HEK293 (cell line): Measurements from ENCODE around the gene BDKRB2.

Experiments used
- CTCF ChIA-PET: fragments of 350-600 bp; formaldehyde crosslinking; extraction: SDS; loops from one replicate; lab custom pipeline; 2021; ENCODE audit warnings: antibody characterized with exemption; lab: Yijun Ruan, JAX
- POLR2A ChIA-PET: fragments of 300-600 bp; formaldehyde crosslinking; extraction: SDS; loops from one replicate; lab custom pipeline; 2020; ENCODE audit warnings: antibody characterized with exemption, inconsistent platforms; lab: Yijun Ruan, JAX
- H3K27ac ChIP-seq: fragments of 200-500 bp; sonication (Bioruptor generic); 2 replicates; pipeline ENCODE4 v1.5.1; 2014; ENCODE audit warnings: low read depth, low read length, control low read depth, inconsistent platforms; ENCODE audit errors: extremely low read depth
- H3K36me3 ChIP-seq, 2 experiments: fragments of 200-500 bp in 1 of 2; sonication (Bioruptor generic) in 1 of 2; 1 replicate in 1 of 2; 2 replicates in 1 of 2; pipeline ENCODE4 v1.5.1; 2014 to 2017; ENCODE audit warnings: inconsistent platforms in 2 of 2, low read length in 2 of 2; ENCODE audit not compliant: control insufficient read depth in 2 of 2, insufficient read depth in 1 of 2
- H3K4me1 ChIP-seq: fragments of 200-500 bp; sonication (Bioruptor generic); 2 replicates; pipeline ENCODE4 v1.5.1; 2014; ENCODE audit warnings: mild to moderate bottlenecking, low read length, inconsistent platforms; ENCODE audit not compliant: control insufficient read depth, insufficient read depth
- H3K4me3 ChIP-seq: 2 replicates; pipeline ENCODE4 v1.5.1; 2011; ENCODE audit warnings: low read depth, mild to moderate bottlenecking, control low read depth, low read length, moderate library complexity
- H3K9me3 ChIP-seq: fragments of 200-500 bp; sonication (Bioruptor generic); 2 replicates; pipeline ENCODE4 v1.5.1; 2014; ENCODE audit warnings: low read depth, low read length, inconsistent platforms; ENCODE audit not compliant: control insufficient read depth, insufficient read depth
- GLI4 ChIP-seq: fragments of 450-650 bp; formaldehyde crosslinking; IDR thresholded peaks from 2 replicates; pipeline ENCODE4 v1.5.1; 2016; ENCODE audit warnings: missing biosample characterization, missing genetic modification characterization
- GLIS1 ChIP-seq: fragments of 450-650 bp; formaldehyde crosslinking; IDR thresholded peaks from 2 replicates; pipeline ENCODE4 v1.5.1; 2016; ENCODE audit warnings: missing biosample characterization, missing genetic modification characterization
- GLIS2 ChIP-seq: fragments of 450-650 bp; formaldehyde crosslinking; IDR thresholded peaks from 2 replicates; pipeline ENCODE4 v1.5.1; 2016; ENCODE audit warnings: missing biosample characterization, missing genetic modification characterization
- HOXA7 ChIP-seq: sonication (generic); formaldehyde crosslinking; IDR thresholded peaks from 2 replicates; pipeline ENCODE4 v1.8.1; 2022; ENCODE audit warnings: missing genetic modification reagents, borderline replicate concordance
- KLF10 ChIP-seq: fragments of 450-650 bp; IDR thresholded peaks from 2 replicates; pipeline ENCODE4 v1.5.1; 2018; ENCODE audit warnings: missing biosample characterization, mild to moderate bottlenecking, missing genetic modification characterization
- ZFP37 ChIP-seq: fragments of 450-650 bp; formaldehyde crosslinking; IDR thresholded peaks from 2 replicates; pipeline ENCODE4 v1.5.1; 2016; ENCODE audit warnings: missing biosample characterization, missing genetic modification characterization
- ZNF138 ChIP-seq: fragments of 450-650 bp; formaldehyde crosslinking; IDR thresholded peaks from 2 replicates; pipeline ENCODE4 v1.5.1; 2016; ENCODE audit warnings: missing biosample characterization, missing genetic modification characterization, borderline replicate concordance
- ZNF175 ChIP-seq: fragments of 450-650 bp; formaldehyde crosslinking; IDR thresholded peaks from 2 replicates; pipeline ENCODE4 v1.5.1; 2016; ENCODE audit warnings: missing biosample characterization, missing genetic modification characterization
- ZNF214 ChIP-seq: fragments of 450-650 bp; formaldehyde crosslinking; IDR thresholded peaks from 2 replicates; pipeline ENCODE4 v1.5.1; 2017; ENCODE audit warnings: missing biosample characterization, mild to moderate bottlenecking, missing genetic modification characterization, borderline replicate concordance
- ZNF302 ChIP-seq: fragments of 450-650 bp; formaldehyde crosslinking; IDR thresholded peaks from 2 replicates; pipeline ENCODE4 v1.5.1; 2016; ENCODE audit warnings: missing biosample characterization, missing genetic modification characterization, low read depth
- ZNF521 ChIP-seq: fragments of 450-650 bp; formaldehyde crosslinking; IDR thresholded peaks from 2 replicates; pipeline ENCODE4 v1.5.1; 2017; ENCODE audit warnings: missing biosample characterization, mild to moderate bottlenecking, missing genetic modification characterization
- ZNF596 ChIP-seq: fragments of 450-650 bp; IDR thresholded peaks from 2 replicates; pipeline ENCODE4 v1.5.0; 2018; ENCODE audit warnings: missing biosample characterization, mild to moderate bottlenecking, missing genetic modification characterization, moderate library complexity
- ZNF629 ChIP-seq: fragments of 450-650 bp; formaldehyde crosslinking; IDR thresholded peaks from 2 replicates; pipeline ENCODE4 v1.5.1; 2017; ENCODE audit warnings: missing biosample characterization, missing genetic modification characterization
- ZNF654 ChIP-seq: fragments of 450-650 bp; formaldehyde crosslinking; IDR thresholded peaks from 2 replicates; pipeline ENCODE4 v1.5.1; 2016; ENCODE audit warnings: low read depth, missing biosample characterization, missing genetic modification characterization
- ZNF768 ChIP-seq: fragments of 450-650 bp; formaldehyde crosslinking; IDR thresholded peaks from 2 replicates; pipeline ENCODE4 v1.5.1; 2018; ENCODE audit warnings: missing biosample characterization, mild to moderate bottlenecking, missing genetic modification characterization
- ZNF791 ChIP-seq: fragments of 450-650 bp; formaldehyde crosslinking; IDR thresholded peaks from 2 replicates; pipeline ENCODE4 v1.5.1; 2016; ENCODE audit warnings: missing biosample characterization, missing genetic modification characterization
- ZNF843 ChIP-seq: fragments of 450-650 bp; formaldehyde crosslinking; IDR thresholded peaks from 2 replicates; pipeline ENCODE4 v1.5.1; 2016; ENCODE audit warnings: missing biosample characterization, missing genetic modification characterization
- TF ChIP-seq, protein P1 (sequence below): fragments of 450-650 bp; formaldehyde crosslinking; IDR thresholded peaks from 2 replicates; pipeline ENCODE4 v1.5.1; 2016; ENCODE audit warnings: missing biosample characterization, missing genetic modification characterization
- TF ChIP-seq, protein P2 (sequence below): fragments of 450-650 bp; formaldehyde crosslinking; IDR thresholded peaks from 2 replicates; pipeline ENCODE4 v1.5.1; 2017; ENCODE audit warnings: missing biosample characterization, missing genetic modification characterization
- TF ChIP-seq, protein P3 (sequence below): fragments of 450-650 bp; formaldehyde crosslinking; IDR thresholded peaks from 2 replicates; pipeline ENCODE4 v1.5.1; 2016; ENCODE audit warnings: missing biosample characterization, missing genetic modification characterization
- TF ChIP-seq, protein P4 (sequence below): fragments of 450-650 bp; formaldehyde crosslinking; IDR thresholded peaks from 2 replicates; pipeline ENCODE4 v1.5.1; 2017; ENCODE audit warnings: missing biosample characterization, missing genetic modification characterization
- TF ChIP-seq, protein P5 (sequence below): fragments of 450-650 bp; formaldehyde crosslinking; IDR thresholded peaks from 2 replicates; pipeline ENCODE4 v1.5.1; 2017; ENCODE audit warnings: missing biosample characterization, mild to moderate bottlenecking, missing genetic modification characterization, moderate library complexity
- TF ChIP-seq, protein P6 (sequence below): fragments of 450-650 bp; formaldehyde crosslinking; IDR thresholded peaks from 2 replicates; pipeline ENCODE4 v1.5.1; 2016; ENCODE audit warnings: missing biosample characterization, missing genetic modification characterization

The BDKRB2 gene

DNA sequence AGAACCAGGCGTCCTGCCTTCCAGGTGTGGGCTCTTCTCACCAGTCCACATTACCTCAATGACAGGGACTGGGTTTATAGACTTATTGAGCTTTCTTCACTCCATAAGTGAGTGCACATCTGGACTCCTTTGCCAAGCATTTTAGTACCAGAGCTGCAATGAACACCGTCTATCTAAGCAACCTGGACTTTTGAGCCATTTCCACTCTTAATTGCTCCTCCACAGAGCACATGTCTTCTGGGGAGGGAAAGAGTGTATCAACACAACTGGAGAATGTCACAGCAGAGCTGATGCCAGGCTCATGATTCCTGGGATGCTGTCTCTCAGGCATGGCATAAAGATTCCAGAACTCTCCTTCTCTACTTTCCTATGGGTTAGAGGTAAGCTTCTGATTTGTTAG is 43.0 kb upstream of the BDKRB2 start (continued):
- TF ChIP-seq, protein P1, sequence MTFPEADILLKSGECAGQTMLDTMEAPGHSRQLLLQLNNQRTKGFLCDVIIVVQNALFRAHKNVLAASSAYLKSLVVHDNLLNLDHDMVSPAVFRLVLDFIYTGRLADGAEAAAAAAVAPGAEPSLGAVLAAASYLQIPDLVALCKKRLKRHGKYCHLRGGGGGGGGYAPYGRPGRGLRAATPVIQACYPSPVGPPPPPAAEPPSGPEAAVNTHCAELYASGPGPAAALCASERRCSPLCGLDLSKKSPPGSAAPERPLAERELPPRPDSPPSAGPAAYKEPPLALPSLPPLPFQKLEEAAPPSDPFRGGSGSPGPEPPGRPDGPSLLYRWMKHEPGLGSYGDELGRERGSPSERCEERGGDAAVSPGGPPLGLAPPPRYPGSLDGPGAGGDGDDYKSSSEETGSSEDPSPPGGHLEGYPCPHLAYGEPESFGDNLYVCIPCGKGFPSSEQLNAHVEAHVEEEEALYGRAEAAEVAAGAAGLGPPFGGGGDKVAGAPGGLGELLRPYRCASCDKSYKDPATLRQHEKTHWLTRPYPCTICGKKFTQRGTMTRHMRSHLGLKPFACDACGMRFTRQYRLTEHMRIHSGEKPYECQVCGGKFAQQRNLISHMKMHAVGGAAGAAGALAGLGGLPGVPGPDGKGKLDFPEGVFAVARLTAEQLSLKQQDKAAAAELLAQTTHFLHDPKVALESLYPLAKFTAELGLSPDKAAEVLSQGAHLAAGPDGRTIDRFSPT (tag by site-specific recombination) = no peak
- no peak for TF ChIP-seq ZNF175 (tag by site-specific recombination)

DNA sequence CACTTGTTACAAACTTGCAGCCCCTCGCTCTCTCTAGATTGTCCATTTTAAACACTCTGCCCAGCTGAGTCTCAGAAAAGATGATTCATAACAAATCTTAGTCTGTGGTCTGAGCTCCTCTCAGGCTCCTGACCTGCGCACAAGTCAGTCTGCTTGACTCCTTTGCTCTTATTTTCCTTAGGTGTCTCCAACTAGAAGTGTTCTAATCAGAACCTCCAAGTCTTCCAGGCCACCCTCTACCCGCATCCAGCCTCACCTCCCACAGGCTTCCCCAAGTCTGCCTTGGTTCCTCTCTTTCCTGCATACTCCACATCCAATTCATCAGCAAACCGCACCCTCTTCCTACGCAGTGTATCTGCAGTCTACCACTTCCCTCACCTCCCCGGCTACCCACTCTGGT is 42.4 kb upstream of the BDKRB2 start:
- no peaks in the 10 kb centered on the region for H3K36me3 ChIP-seq
- no peaks in the 10 kb centered on the region for H3K4me1 ChIP-seq
- no peak for TF ChIP-seq GLI4 (tag by site-specific recombination)
- TF ChIP-seq, protein P2, sequence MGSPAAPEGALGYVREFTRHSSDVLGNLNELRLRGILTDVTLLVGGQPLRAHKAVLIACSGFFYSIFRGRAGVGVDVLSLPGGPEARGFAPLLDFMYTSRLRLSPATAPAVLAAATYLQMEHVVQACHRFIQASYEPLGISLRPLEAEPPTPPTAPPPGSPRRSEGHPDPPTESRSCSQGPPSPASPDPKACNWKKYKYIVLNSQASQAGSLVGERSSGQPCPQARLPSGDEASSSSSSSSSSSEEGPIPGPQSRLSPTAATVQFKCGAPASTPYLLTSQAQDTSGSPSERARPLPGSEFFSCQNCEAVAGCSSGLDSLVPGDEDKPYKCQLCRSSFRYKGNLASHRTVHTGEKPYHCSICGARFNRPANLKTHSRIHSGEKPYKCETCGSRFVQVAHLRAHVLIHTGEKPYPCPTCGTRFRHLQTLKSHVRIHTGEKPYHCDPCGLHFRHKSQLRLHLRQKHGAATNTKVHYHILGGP (tag by site-specific recombination) = no peak
- no peak for TF ChIP-seq ZNF596 (tag by site-specific recombination)
- TF ChIP-seq, protein P3, sequence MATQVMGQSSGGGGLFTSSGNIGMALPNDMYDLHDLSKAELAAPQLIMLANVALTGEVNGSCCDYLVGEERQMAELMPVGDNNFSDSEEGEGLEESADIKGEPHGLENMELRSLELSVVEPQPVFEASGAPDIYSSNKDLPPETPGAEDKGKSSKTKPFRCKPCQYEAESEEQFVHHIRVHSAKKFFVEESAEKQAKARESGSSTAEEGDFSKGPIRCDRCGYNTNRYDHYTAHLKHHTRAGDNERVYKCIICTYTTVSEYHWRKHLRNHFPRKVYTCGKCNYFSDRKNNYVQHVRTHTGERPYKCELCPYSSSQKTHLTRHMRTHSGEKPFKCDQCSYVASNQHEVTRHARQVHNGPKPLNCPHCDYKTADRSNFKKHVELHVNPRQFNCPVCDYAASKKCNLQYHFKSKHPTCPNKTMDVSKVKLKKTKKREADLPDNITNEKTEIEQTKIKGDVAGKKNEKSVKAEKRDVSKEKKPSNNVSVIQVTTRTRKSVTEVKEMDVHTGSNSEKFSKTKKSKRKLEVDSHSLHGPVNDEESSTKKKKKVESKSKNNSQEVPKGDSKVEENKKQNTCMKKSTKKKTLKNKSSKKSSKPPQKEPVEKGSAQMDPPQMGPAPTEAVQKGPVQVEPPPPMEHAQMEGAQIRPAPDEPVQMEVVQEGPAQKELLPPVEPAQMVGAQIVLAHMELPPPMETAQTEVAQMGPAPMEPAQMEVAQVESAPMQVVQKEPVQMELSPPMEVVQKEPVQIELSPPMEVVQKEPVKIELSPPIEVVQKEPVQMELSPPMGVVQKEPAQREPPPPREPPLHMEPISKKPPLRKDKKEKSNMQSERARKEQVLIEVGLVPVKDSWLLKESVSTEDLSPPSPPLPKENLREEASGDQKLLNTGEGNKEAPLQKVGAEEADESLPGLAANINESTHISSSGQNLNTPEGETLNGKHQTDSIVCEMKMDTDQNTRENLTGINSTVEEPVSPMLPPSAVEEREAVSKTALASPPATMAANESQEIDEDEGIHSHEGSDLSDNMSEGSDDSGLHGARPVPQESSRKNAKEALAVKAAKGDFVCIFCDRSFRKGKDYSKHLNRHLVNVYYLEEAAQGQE (tag by site-specific recombination) = no peak
- TF ChIP-seq ZNF791 (tag by site-specific recombination) = no peak
- TF ChIP-seq ZNF654 (tag by site-specific recombination) = no peak
- TF ChIP-seq ZNF302 (tag by site-specific recombination) = no peak
- TF ChIP-seq ZNF521 (tag by site-specific recombination) = no peak
- no peak for TF ChIP-seq GLIS2 (tag by site-specific recombination)
- no peak for TF ChIP-seq ZNF768 (tag by site-specific recombination)
- TF ChIP-seq, protein P4, sequence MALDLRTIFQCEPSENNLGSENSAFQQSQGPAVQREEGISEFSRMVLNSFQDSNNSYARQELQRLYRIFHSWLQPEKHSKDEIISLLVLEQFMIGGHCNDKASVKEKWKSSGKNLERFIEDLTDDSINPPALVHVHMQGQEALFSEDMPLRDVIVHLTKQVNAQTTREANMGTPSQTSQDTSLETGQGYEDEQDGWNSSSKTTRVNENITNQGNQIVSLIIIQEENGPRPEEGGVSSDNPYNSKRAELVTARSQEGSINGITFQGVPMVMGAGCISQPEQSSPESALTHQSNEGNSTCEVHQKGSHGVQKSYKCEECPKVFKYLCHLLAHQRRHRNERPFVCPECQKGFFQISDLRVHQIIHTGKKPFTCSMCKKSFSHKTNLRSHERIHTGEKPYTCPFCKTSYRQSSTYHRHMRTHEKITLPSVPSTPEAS (tag by site-specific recombination) = no peak
- CTCF ChIA-PET = no interaction called here
- POLR2A ChIA-PET = no interaction called here
- H3K27ac ChIP-seq = no peak overlapping the region
- no peaks in the 10 kb centered on the region for H3K9me3 ChIP-seq
- H3K4me3 ChIP-seq = no peak overlapping the region

DNA sequence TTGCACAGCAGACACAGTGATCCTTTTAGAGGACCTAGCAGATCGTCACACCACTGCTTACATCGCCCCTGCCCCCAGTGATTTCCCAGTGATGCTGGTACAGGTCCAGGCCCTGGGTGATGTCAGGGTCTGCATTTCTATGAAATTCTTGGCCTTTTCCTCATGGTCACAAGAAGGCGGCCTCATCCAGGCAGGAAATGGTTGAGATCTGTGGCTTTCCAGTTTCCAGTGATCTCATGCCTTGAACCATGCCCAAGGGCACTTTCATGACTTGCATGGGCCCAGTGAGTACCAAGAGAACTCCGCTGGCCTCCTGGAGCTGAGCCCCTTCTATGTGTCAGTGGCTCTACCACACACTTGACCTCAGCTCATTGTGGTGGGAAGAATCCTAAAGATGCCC is 41.9 kb upstream of the BDKRB2 start:
- CTCF ChIA-PET = no interaction called here
- no peak for TF ChIP-seq ZNF843 (tag by site-specific recombination)
- no peak for TF ChIP-seq HOXA7 (CRISPR knock-in tag)
- no peak for TF ChIP-seq ZNF138 (tag by site-specific recombination)
- no peak for TF ChIP-seq ZNF629
- TF ChIP-seq, protein P5, sequence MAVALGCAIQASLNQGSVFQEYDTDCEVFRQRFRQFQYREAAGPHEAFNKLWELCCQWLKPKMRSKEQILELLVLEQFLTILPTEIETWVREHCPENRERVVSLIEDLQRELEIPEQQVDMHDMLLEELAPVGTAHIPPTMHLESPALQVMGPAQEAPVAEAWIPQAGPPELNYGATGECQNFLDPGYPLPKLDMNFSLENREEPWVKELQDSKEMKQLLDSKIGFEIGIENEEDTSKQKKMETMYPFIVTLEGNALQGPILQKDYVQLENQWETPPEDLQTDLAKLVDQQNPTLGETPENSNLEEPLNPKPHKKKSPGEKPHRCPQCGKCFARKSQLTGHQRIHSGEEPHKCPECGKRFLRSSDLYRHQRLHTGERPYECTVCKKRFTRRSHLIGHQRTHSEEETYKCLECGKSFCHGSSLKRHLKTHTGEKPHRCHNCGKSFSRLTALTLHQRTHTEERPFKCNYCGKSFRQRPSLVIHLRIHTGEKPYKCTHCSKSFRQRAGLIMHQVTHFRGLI = no peak
- TF ChIP-seq KLF10 (tag by site-specific recombination) = no peak
- TF ChIP-seq ZFP37 (tag by site-specific recombination) = no peak
- TF ChIP-seq, protein P6, sequence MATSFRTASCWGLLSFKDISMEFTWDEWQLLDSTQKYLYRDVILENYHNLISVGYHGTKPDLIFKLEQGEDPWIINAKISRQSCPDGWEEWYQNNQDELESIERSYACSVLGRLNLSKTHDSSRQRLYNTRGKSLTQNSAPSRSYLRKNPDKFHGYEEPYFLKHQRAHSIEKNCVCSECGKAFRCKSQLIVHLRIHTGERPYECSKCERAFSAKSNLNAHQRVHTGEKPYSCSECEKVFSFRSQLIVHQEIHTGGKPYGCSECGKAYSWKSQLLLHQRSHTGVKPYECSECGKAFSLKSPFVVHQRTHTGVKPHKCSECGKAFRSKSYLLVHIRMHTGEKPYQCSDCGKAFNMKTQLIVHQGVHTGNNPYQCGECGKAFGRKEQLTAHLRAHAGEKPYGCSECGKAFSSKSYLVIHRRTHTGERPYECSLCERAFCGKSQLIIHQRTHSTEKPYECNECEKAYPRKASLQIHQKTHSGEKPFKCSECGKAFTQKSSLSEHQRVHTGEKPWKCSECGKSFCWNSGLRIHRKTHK (tag by site-specific recombination) = no peak
- no peak for TF ChIP-seq ZNF214
- TF ChIP-seq GLIS1 = no peak

More for the DNA sequence above, 41.9 kb upstream of the BDKRB2 start:
- no peaks in the 10 kb centered on the region for H3K4me1 ChIP-seq
- no peaks in the 10 kb centered on the region for H3K9me3 ChIP-seq
- H3K27ac ChIP-seq = no peak overlapping the region
- H3K4me3 ChIP-seq = no peak overlapping the region
- no peaks in the 10 kb centered on the region for H3K36me3 ChIP-seq
- POLR2A ChIA-PET = no interaction called here
